GM21529 (cell line): Measurements from ENCODE around the gene PNMA6F.
"Not testable (repeated sequence)": the region's sequence is repeated elsewhere in the genome, so short reads cannot be mapped to it uniquely, and the experiment has no call there.

Experiments used
- ATAC-seq: cut with Tn5 transposase; IDR thresholded peaks from one replicate; pipeline ENCODE4 v1.9.1; 2021; ENCODE audit not compliant: unreplicated experiment

Gene PNMA6F

GRCh38 chrX:153336121-153336894 is 14.7 kb upstream of the PNMA6F start:
- ATAC-seq = peak; percentile 40

DNA sequence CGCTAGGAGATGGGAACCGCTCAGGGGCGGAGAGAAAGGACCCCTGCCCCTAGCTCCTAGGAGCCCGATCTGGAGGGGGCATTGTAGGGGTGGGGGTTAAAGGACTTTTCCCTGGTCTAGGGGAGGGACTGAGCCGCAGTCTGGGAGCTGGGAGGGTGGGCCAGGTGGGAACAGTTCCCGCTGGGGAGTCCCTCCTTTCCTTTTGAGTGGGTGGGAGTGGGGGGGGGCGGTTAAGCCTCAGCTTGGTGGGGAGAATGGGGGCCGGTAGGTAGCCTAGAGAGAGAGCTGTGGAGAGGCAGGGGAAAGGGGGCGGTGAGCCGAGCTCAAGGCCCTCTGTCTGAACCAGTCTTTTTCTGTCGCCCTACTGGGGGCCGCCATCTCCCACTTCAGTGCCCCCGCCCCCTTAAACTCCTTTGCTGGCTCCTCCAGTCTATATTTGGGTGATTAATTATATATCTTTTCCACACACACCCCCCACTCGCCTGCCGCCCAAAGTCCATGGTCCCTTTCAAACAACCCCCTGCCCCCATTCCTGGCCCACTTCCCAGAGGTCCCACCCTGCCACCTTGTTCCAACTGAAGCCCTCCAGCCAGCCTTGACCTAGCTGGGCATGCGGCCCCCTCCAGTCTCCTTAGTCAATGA is 13.2 kb upstream of the PNMA6F start:
- no peak for ATAC-seq

GRCh38 chrX:153333821-153334653 is 12.5 kb upstream of the PNMA6F start, which contains the start of gene ZNF275:
Gene ZNF275 (plus strand): TSS chrX:153334153. CDS start chrX:153336680, 2,527 bp downstream.
- peak; percentile 76 for ATAC-seq

DNA sequence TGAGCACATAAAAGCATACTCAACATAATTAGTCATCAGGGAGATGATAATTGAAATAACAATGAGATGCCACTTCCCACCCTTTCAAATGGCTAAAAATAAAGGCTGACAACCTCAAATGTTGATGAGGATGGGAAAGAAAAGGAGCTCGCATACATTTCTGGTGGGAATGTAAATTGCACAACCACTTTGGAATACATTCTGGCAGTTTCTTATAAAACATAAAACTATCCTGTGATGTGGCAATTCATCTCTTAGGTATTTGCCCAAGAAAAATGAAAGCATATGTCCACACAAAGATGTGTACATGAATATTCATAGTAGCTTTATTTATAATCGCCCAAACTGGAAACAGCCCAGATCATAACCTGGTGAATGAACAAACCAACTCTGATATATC is 11.7 kb upstream of the PNMA6F start:
- ATAC-seq = no peak

- ATAC-seq = no peak
Measured at GRCh38 chrX:153327561-153327960, 6.0 kb upstream of the PNMA6F start.

GRCh38 chrX:153320555-153321184 is 897 bp downstream of the PNMA6F start:
- ATAC-seq = no peak

- ATAC-seq = not testable (repeated sequence)
Measured at GRCh38 chrX:153320047-153320443, 1.5 kb downstream of the PNMA6F start.

- no peak for ATAC-seq
Measured at GRCh38 chrX:153319295-153320046, 2.1 kb downstream of the PNMA6F start.

- ATAC-seq = no peak
Measured at GRCh38 chrX:153318811-153319210, 2.8 kb downstream of the PNMA6F start.

GRCh38 chrX:153317996-153318722 is 3.4 kb downstream of the PNMA6F start:
- no peak for ATAC-seq

DNA sequence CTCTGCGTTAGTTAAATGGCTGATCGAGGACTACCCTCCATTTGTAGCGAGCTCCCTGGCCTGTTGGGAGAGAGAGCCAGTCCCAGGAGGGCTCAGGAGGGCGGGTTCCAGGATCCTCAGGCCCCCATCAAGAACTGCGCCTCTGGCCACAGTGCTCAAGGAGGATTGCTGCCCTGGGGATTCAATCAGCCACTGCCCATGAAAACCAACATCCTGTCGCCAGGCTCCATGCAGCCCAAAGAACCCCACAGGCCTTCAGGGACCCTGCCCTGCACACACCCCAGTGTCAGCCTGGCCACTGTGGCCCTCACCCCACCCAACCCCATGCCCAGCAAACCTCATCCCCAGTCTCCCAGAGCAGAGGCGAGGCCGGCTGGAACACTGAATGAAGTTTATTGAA is 4.3 kb downstream of the PNMA6F start:
- no peak for ATAC-seq

DNA sequence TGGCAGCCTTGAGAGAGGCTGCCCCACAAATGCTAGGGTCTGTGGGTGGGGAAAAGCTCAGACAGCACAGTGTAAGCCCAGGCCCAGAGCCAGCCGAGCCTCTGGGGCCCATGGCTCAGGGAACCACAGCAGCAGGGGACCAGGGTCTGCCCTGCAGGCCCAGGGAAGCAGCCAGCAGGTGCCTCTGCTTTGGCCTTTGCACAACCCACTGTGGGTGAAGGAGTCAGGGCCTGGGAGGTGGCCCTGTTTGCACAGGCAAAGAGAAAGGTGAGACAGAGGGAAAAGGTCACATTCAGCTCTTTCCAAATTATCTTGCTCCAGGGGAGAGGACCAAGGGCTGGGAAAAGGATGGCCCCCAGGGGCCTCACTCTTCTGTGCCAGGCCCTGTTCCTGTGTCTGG is 8.7 kb downstream of the PNMA6F start:
- ATAC-seq = no peak

DNA sequence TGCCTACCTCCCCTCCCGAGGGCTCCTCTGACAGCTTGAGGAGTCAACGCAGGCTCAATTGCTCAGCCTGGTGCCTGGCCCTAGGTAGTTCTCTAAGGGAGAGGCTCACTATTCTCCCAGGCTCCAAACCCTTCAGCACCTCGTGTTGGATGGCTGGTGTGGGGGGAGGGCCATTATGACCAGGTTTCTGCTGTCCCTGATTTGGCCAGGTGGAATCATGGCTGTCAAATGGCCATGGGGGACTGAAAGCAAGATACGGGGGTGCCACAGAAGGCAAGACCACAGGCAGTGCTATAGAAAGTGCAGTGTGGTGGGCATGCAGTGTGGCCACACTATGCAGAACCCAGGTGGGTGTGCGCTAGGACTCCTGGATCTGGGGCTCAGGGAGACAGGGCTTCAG is 9.5 kb downstream of the PNMA6F start:
- no peak for ATAC-seq

- ATAC-seq = no peak
Measured at GRCh38 chrX:153310901-153311300, 10.7 kb downstream of the PNMA6F start.

GRCh38 chrX:153307276-153308178 is 14.0 kb downstream of the PNMA6F start:
- no peak for ATAC-seq

DNA sequence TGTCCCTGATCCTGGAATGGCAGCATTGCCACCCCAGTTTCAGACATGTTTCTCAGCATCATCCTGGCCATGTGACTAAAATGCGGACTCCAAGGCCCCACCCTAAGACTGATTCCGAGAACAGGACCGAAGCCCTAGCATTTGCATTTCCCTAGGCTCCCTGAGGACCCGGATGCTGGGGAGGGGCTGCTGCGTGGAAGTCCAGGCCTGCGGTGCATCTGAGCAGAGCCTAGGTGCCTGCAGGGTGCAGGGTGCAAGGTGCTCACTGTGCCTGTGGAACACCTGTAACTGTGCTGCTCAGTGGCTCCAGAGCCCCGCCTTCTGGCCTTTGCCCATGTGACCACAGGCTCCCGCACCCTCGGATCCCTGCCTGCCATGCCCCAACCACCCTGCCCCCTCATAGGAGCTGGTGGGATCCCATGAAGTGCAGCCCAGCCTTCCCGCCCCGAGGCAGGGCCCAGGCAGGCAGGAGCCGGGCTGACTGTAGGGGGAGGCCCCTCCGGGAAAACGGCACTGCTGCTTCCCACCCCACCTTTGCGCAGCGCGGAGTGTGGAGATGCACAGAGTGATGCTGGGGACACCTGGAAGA is 14.9 kb downstream of the PNMA6F start:
- ATAC-seq = no peak

DNA sequence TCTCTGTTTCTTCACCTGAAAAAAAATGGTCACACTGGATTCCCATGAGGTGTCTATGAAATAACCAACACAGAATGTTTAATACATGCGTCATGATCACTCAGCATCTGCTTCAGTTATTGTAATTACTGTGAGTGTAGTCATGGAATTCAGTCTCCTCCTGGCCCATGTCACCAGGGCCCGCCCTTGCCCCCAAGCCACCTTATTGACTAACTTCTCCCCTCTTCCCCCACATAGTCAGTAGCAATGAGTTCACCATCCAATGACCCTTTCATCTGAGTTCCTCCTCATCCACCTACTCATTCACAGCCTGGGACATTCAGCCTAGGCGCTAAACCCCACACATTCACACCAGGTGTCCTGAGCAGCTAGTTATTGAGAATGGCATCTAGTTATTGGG is 15.6 kb downstream of the PNMA6F start:
- ATAC-seq = no peak

DNA sequence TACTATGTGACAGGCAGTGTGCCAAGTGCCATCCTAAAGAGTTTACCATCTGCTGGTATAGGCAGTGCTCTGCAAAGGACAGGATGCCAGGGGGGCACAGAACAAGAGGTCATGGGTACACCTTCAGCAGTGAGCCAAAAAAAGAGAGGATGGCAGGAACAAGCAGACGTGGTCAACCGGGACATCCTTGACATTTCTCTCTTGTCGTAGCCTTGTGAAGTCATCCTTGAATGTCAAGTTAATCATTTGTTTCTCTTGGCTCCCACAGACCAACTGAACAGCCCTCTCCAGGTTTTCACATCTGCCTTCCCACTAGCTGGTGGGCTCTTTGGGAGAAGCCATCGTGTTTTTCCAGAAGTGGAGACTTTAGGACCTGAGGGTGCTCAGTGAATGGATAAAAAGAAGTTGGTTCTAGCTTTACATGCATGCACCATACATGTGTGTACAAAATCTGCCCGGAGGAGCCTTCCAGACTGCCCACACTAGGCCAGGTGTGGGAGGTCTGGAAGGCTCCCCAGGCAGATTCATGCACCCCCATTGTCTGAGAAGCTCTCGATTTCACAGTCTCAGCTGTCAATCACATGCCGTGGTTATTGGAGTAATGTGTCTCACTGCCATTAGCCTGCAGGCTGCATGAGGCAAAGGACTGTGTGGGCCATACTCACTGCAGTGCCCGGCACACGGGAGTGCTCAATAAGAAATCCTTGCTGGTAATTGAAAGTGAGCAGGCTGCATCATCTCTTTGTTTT is 16.4 kb downstream of the PNMA6F start:
- ATAC-seq = no peak
